Activated CD8-positive, alpha-beta memory T cell treated with anti-CD3 and anti-CD28 coated beads, Interleukin-2, amount 50 U/mL, for 48 hours (primary cell): ENCODE measurements around the gene MAN2B1.
A peak's percentile ranks its signal among the peaks of the same experiment; 100 is the strongest.
"Not testable (repeated sequence)": the region's sequence is repeated elsewhere in the genome, so short reads cannot be mapped to it uniquely, and the experiment has no call there.

Experiments
- DNase-seq: peaks from one replicate; pipeline ENCODE4 v3.0.0-alpha.2; 2020

The MAN2B1 gene

DNA sequence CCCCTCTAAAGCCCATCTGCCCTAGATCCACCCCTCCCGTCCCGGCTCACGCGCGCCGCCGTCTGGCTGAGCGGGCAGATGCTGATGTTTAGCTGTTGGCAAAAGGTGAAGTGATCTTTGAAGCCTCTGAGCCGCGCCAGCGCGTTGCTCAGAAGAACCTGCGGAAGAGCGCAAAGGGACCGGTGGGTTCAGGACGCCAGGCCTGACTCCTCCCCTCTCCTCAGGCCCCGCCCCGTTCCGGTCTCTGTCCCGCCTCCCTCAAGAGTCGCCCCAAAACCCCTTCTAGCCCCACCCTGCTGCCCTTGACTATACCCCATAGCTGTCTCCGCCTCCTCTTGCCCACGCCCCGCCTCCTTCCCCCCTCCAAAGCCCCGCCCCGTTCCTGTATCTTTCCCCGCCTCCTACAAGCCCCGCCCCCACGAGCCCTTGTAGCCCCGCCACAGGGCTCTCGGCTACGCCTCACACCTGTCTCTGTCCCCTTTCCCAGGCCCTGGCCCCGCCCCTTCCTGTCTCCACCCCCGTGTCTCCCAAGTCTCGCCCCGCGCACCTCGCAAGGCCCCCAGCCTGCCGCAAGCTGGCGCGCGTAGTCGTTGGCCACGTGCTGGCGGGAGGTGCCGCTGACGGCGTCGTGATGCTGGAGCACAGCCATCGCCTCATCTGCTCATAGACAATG is 9.5 kb downstream of the MAN2B1 start:
- peak; percentile 71 for DNase-seq

DNA sequence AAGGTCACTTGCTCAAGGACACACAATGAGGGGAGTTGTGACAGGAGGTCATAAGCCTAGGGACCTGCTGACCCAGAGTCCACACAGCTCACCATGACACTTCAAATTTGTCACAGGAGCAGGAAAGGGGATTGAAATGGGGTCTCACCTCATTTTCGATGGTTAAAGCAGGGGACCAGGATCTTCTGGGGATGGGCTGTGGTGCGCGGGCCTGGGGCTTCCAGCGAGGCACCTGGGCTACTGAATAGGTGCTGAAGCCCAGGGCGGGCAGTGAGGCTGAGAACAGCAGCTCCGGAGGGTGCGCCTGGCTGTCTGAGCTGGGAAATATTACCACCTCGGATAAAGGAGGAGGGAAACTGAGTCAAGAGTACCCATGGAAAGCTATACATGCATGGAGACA is 11.0 kb downstream of the MAN2B1 start:
- DNase-seq = no peak

DNA sequence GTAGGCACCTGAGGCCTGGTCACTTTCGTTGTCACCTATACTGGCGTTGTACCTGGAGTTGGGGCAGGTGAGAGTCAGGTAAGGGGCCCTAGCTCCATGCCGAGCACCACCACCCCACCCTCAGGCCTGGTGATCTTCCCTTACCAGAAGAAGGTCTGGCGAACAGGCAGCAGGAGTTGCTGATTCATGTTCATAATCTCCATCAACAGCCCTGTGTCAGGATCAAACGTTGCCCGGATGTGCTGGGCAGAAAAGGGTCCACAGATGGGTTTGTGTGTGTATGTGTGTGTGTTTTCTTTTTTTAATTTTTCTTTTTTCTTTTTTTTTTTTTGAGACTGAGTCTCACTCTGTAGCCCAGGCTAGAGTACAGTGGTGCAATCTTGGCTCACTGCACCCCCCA is 14.3 kb downstream of the MAN2B1 start:
- no peak for DNase-seq

DNA sequence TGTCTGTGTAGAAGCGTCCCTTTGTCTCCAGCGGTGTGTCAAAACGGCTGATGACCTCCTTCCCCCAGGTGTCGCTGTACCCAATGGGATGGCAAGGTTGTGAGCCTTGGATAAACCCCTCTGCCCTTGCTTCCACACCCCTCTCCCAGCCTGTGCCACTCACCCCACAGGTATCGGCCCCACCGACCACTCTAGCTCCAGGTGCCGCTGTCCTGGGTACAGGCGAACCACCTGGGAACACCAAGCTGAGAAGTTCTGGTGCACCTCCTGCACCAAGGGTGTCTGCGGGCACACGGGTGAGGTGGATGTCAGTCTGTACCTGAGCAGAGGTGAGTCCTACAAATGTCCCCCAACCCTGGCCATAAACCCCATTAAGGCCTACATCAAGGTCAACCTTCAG is 16.6 kb downstream of the MAN2B1 start:
- no peak for DNase-seq

DNA sequence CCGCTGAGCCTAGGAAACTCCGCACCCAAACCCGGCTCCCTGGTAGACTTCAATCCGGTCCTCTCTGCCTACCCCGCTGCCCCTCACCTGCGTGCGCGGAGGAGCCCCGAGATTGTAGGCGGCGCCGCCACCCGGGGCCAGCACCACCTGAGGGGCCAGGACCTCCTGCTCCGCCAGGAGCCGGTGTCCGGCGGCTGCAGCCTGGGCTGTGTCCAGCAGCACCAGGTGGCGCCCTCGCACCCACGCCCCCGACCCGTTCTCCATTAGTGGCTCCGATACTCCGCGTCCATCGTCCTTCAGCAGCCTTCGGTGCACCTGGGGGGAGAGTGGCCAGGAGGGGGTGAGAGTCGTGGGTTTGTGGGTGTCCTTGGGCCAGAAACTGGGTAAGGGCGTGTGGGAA is 18.5 kb downstream of the MAN2B1 start:
- DNase-seq = no peak

DNA sequence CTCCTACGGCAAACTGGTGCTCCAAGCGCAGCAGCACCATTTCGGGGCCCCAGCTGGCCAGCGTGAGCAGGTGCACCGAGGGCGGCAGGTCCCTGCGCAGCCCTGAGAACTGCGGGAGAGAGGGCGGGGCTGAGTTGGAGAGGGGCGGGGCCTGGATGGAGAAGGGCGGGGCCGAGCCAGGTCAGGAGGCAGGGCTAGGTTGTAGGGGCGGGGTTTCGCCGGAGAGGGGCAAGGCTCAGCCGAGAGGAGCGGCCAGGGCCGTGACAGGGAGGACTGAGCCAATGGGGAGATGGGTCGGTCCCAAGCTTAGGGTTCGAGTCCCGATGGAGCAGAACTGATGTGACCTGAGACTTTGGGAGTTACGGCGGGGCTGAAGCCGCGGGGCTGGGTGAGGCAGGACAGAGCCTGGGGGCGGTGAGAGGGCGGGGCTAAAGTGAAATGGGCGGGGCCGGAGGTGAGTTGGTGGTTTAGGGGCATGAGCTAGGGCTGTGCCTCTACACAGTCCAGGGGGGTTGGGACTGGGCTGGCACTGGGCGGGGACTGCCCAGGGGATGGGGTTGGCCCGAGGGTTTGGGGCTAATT is 19.0 kb downstream of the MAN2B1 start:
- DNase-seq = peak; percentile 81

DNA sequence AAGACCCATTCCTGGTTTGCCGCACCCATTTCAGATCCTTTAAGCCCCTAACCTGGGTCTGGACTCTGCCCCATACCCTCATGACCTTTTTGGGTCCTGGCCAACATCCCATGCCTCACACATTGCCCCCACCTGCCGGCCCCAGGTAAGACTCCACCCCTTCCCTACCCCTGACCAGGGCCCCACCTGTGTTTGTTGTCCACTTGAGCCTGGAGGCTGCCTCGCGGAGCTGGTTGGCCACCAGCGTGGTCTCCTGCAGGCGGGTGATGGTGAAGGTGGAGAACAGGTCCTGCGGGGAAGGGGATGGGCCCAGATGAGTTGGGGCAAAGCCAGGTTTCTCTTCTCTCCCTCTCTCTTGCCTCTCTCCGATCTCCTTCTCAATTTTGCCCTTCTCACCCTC is 19.5 kb downstream of the MAN2B1 start:
- no peak for DNase-seq

DNA sequence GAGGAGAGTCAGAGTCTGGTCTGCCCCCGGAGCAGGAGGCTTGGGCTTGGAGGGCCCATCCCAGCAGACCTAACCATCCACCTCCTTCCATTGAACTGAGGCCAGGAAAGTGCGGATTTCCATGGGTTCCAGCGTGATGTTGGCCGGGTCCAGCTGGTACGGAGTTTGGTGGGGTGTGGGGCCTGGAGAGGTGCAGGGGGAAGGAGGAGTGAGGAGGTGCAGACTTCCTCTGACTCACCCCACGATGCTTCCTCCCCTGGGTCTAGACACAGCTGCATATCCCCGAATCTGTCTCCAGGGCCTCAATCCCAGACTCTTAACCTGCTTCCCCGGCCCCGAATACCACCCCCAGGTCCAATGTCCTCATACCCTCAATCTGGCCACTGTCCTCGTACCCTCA is 20.0 kb downstream of the MAN2B1 start:
- DNase-seq = no peak

DNA sequence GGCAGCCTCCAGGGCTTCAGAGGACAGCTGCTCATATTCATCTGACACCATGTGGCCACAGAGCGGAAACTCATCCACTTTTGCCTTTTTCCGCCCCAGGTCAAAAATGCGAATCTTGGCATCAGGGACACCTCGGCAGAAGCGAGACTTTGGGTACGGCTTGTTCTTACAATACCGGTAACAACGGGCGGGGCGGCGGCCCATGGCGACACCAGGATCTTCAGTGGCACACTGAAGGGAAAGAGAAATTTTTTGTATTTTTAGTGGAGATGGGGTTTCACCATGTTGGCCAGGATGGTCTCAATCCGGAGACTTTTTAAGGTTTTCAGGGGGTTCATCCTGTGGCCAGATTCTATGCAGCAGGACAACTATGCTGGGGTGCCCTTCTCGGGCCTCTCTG is 22.8 kb downstream of the MAN2B1 start:
- DNase-seq = not testable (repeated sequence)

DNA sequence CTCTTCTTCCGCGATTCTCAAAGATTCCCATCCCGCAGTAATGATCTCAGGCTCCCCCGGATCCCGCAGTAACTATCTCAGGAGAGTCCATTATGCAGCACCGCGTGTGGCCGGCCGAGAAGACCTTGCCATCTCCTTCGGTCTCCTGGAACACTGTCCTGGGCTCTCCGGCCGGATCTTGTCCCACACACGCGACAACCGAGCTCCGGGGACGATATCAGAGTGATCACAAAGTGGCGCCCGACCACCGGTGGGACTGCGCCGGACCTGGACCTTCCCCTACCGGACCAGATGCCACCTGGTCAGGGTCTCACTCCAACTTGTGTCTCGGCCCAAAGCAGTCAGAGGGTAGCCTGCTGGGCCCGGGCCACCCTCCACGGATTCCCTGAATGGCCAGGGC is 24.0 kb downstream of the MAN2B1 start:
- DNase-seq = no peak

DNA sequence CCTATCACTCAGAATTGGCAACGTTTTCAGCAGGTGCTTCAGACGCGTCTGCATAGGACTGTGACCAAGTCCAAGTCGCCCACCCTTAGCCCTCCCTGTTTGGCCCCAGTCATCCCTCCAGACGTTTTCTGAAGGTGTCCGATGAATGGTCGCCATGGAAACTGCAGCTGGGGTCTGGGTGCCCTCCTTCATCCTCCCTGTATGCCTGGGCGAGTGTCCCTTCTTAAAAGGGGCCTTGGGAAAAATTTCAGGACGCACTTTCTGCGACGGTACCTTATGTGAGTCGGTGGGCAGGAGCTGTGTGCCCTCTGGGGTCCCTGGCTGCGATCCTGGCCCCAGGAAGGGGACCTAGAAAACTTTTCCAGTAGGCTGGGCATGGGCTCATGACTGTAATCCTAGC is 25.1 kb downstream of the MAN2B1 start:
- DNase-seq = no peak

DNA sequence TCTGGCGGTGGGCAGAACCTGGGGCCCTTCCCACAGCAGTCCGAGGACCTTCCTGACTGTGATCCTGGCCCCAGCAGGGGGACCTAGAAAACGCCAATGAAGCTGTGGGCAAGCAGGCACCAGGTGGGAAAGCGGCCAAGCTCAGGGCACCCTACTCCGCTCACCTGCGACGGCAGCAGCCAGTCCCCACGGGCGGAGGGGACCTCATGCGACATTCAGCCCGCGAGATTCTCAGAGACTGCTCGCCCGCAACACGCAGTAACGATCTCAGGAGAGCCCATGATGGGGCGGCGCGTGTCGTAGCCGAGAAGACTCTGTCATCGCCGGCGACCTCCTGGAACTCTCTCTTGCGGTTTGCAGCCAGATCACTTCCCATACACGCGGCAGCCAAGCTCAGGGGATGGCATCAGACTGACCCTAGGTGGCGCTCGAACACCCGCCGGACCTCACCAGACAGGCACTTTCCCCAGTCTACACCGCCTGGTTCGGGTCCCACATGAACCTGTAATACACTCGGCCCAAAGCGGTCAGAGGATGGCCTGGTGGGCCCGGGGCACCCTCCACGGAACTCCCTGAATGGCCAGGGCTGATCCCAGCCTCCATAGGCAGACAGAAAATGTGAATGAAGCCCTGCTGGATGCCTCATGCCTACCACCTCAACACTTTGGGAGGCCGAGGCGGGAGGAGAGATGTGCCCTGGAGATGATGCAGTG is 26.5 kb downstream of the MAN2B1 start:
- peak; percentile 92 for DNase-seq

DNA sequence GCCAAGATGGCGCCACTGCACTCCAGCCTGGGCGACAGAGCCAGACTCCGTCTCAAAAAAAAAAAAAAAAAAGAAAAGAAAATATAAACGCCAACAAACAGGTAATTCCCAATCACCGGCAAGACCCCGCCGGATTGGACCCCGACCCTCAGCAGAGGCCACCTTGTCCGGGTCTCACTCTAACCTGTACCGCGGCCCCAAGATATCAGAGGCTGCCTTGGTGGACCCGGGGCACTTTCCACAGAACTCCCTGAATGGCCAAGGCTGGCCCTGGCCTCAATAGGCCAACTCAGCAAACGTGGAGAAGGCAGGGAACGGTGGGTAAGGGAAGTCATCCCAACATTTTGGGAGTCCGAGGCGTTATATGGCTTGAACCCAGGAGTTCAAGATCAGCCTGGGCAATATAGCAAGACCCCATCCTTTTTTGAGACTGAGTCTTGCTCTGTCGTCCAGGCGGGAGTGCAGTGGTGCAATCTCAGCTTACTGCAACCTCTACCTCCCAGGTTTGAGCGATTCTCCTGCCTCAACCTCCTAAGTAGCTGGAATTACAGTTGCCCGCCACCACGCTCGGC is 27.8 kb downstream of the MAN2B1 start:
- DNase-seq = no peak

DNA sequence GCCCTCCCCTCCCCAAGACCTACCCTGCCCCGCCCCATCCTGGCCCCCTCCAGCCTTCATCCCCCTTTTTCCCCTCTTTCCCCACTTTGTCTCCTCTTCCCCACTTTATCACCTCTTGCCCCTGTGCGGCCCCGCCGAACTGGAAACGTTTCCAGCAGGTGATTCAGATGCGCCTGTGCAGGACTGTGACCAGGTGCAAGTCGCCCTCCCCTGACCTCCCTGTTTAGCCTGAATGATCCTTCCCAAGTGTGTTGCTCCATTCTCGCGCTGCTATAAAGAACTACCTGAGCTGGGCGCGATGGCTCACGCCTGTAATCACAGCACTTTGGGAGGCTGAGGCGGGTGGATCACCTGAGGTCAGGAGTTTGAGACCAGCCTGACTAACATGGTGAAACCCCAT is 29.9 kb downstream of the MAN2B1 start:
- no peak for DNase-seq

DNA sequence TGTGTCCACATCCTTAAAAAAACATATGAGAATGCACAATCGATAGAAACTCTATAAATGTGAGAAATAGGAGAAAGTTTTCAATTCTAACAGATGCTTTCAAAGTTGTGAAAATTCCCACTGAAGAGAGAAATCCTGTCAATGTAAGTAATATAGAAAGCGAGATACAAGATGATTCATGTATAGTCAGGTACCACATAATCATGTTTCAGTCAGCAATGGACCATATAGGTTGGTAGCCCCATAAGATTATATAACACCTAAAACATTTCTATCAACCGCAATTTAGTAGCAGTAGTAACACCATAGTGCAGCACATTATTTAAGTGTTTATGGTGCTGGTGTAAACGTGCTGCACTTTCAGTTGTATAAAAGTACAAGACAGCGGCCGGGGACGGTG is 37.3 kb downstream of the MAN2B1 start:
- DNase-seq = no peak

DNA sequence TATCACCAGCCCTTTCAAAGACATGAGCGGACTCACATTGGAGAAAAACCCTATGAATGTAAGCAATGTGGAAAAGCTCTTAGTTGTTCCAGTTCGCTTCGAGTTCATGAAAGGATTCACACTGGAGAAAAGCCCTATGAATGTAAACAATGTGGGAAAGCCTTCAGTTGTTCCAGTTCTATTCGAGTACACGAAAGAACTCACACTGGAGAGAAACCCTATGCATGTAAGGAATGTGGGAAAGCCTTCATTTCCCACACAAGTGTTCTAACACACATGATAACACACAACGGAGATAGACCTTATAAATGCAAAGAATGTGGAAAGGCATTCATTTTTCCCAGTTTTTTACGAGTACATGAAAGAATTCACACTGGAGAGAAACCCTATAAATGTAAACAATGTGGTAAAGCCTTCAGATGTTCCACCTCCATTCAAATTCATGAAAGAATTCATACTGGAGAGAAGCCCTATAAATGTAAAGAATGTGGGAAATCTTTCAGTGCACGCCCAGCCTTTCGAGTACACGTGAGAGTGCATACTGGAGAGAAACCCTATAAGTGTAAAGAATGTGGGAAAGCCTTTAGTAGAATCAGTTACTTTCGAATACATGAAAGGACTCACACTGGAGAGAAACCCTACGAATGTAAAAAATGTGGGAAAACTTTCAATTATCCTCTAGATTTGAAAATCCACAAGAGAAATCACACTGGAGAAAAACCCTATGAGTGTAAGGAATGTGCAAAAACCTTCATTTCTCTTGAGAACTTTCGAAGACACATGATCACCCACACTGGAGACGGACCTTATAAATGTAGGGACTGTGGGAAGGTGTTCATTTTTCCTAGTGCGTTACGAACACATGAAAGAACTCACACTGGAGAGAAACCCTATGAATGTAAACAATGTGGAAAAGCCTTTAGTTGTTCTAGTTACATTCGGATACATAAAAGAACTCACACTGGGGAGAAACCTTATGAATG is 38.2 kb downstream of the MAN2B1 start:
- DNase-seq = no peak

DNA sequence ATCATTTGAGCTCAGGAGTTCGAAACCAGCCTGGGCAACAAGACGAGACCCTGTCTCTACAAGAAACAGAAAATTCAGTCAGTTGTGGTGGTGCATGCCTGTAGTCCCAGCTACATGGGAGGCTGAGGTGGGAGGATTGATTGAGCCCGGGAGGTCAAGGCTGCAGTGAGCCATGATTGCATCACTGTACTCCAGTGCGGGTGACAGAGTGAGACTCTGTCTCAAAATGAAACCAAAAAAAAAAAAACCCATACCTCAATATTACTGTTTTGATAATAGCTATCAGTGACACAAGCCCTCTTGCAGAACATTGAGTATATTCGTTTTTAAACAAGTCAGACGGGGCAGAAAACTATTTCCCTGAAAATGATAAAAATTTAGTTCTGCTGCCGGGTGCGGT is 39.6 kb downstream of the MAN2B1 start:
- DNase-seq = no peak

DNA sequence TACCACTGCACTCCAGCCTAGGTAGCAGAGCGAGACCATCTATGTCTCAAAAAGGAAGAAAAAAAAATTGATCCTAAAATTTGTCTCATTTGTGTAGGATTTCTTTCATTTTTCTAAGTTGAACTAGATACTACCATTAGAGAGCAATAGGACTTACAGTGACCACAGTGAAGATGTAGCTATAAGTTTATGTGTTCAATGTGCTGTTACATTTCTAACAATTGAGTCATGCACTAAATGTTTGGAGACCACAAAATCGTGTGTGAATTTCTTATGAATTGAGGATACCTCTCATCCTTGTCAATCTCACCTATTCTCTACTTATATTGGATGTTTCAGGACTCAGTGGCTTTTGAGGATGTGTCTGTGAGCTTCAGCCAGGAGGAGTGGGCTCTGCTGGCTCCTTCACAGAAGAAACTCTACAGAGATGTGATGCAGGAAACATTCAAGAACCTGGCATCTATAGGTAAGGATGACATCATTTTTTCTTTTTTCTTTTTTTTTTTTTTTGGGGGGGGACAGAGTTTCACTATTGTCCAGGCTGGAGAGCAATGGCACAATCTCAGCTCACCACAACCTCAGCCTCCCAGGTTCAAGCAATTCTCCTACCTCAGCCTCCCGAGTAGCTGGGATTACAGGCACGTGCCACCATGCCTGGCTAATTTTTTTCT is 43.0 kb downstream of the MAN2B1 start:
- no peak for DNase-seq

DNA sequence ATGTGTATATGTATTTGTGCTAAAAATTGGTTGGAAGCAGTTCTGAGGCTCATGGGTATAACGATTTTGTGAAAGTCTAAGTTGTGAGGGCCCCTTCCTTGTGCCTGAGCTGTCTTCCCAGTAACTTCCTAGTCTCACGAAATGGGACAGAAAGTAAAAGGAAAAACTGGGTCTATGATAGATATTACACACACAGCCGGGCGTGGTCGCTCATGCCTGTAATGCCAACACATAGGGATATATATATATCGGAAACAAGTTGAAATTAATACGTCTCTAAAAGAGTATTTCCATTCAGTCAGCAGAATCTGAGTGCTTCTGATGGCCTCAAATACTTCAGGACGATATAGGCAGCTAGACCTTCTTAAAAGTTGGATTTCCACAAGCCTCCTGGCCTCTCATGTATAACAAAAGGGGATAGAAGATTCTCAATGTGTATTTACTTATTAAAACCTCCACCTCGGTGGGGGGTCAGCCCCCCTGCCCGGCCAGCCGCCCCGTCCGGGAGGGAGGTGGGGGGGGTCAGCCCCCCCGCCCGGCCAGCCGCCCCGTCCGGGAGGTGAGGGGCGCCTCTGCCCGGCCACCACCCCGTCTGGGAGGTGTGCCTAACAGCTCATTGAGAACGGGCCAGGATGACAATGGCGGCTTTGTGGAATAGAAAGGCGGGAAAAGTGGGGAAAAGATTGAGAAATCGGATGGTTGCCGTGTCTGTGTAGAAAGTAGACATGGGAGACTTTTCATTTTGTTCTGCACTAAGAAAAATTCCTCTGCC is 45.1 kb downstream of the MAN2B1 start:
- not testable (repeated sequence) for DNase-seq

DNA sequence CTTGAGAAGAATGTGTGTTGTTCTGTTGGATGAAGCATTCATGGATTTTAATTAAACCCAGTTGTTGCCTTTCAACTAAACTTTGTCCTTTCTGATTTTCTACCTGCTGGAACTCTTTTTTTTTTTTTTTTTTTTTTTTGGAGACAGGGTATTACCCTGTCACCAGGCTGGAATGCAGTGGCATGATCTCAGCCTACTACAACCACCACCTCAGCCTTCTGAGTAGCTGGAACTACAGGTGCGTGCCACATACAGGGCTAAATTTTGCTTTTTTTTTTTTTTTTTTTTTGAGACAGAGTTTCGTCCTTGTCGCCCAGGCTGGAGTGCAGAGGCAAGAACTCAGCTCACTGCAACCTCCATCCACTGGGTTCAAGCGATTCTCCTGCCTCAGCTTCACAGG is 48.9 kb downstream of the MAN2B1 start:
- DNase-seq = no peak

DNA sequence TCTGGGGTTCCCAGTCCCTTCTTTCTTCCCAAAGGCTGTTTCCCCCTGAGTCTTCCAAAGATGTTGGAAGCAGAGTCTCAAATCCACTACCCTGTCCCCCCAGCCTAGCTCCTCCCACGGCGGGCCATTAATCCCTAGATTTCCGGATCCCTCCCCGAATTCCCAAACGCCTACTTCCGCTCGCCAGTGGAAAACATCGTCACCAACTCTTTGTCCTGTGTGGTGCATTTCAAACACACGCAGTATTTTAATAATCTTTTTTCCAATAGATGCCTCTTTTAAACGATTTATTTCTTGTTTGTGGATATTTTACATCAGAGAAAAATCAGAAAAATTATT is 55.2 kb downstream of the MAN2B1 start:
- no peak for DNase-seq
